RKO (cell line): ENCODE data around the gene SLAMF8.

Source experiments
- DNase-seq: peaks from one replicate; pipeline ENCODE4 v3.0.0-alpha.2; 2016; ENCODE audit warnings: low spot score

The SLAMF8 gene

DNA sequence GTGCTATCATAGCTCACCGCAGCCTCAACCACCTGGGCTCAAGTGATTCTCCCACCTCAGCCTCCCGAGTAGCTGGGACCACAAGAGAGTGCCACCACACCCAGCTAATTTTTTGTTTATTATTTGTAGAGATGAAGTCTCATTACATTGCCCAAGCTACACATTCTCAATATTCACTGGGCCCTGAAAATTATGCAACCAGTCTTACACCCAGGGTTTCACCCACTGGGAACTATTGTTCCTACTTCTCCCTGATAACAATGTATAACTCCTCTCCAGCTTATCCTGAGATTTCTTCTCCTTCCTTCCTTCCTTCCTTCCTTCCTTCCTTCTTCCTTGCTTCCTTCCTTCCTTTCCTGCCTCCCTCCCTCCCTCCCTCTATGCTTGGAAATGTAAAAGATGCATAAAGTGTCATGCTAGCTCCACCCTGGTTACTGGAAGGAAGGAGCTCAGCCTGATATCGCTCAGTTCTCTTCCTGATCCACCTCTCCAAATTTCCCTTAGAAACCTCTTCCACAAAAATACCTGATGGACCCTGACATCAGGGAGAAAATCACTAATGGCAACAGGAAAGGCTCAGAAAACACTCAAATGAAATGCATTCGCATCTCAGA is 47.0 kb downstream of the SLAMF8 start:
- DNase-seq, result no peak

DNA sequence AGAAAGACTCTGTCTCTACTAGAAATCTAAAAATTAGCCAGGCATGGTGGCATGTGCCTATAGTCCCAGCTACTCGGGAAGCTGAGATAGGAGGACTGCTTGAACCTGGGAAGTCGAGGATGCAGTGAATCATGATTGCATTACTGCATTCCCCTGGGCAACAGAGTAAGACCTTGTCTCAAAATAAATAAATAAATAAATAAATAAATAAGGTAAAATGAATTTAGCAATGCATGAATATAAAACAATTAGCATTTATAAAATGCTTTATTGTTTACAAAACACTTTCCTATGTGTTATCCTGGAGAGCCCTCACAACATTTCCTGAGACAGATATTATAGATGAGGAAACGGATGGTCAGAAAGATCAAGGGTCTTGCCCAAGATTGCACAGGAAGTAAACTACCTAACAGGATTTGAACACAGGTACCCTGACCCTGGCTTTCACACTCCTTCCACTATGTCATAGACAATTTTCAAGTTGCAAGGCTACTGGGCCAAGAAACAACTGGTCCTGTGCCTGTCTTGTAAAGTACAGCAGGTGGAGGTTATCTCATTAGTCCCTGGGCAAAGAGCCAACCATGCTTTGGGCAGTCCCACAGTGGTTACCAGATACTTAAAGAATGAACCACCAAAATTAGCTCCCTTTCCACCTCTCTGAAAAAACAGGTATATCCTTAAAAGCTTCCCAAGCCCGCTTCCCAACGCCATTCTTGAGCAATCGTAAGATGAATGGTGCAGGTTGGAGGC is 51.2 kb downstream of the SLAMF8 start:
- no peak for DNase-seq

DNA sequence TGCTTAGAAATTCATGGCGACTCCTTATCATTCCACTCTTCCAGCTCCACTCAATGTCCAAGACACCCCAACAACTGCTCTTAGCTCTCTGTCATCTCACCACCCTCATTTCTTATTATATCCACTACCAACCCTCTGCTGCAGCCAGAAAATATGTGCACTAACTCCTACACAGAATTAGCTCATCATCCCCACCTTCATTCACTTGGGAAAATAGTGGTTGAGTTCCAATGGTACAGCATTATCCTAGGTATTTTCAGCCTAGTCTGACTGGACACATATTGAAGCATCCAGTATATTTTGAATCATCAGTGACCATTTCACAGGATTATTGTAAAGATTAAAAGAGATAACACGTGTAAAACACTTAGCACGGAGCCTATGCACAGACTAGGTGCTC is 52.5 kb downstream of the SLAMF8 start:
- no peak for DNase-seq

DNA sequence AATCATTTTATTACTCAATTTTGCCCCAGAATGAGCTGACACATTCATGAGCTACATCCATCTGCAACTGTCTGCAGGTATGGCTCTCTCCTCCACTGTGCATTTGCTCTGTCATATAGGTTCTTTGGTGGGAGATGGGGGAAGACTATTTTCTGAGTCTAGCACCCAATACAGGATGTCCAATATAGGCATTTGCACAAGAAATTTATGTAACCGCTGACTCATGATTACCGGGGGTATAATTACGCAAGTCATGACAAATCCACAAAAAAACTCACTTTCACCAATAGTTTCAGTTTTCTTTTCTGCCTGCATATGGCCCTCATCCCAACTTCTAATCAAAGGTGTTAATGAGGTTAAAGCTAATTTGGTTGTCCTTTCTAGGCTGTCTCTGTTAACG is 53.3 kb downstream of the SLAMF8 start:
- DNase-seq, result peak; percentile 65

DNA sequence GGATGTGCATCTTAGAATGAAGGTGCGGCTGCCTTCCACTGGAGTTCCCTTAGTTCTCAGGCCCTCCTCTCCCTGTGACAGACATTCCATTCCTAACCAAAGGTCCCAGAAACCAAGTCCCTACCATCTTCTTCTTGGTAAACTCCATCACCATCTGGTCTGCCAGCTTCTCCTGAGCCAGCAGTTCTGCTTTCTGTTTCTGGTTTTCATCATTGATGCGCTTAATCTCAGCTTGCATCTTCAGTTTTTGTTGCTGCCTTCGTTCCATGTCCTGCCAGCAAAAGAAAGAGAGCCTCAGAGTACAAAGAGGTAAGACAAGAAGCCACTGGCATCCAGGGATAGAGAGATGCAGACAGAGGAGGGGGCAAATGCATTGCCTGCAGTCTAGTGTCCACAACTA is 53.8 kb downstream of the SLAMF8 start:
- DNase-seq, result no peak

DNA sequence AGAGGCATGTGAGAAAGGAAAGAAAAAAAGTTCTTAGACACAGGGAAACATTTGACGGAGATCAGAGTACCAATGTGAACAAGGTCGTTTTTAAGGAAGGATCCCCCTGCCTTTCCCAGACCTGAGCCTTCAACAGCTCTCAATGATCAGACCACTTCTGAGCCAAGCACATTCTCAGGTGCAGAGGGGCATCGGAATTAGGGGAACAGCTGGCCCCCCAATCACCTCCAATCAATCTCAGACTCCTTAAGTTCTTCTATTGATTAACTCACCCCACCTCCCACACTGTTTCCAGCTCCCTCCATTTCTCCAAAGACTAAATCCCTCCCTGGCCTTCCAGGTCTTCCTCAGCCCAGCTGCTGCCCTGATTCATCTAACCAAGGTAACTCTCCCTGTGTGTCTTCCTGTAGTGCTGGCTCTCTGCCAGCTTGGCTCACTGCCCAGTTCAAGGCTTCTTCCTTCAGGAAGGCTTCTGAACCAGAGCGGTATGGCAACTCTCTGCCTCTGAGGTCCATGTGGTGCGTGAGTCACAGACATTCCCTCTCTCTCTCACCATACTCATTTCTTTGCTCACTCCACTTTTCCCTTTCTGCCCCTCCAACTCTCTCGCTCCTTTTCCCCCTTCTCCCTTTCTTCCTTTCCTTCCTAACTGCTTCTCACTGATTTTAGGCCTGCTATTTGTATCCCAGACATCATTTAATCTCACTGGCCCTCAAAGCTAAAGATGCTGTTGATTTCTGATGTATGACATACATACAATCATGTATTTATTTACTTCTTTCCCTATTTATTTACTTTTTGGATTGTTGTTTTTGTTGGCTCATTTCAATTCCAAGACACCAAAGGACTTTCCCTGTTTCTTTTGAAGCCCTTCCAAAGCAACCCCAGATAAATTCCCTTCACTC is 55.2 kb downstream of the SLAMF8 start:
- peak; percentile 62 for DNase-seq

DNA sequence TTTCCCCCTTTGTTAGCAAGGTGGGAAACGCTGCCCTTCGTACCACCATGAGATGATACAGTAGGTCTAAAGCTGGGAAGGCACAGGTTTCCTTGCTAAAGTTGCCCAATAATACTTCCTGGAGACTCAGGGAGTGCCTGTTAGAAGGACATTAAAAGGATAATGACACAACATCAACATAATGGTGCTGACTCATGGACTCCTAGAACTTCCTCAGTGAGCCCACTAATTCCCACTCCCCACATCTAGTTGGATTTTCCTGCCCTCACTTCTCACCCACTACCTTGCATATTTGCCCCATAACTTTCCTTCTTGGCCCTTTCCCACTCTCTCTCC is 55.8 kb downstream of the SLAMF8 start:
- peak; percentile 20 for DNase-seq

DNA sequence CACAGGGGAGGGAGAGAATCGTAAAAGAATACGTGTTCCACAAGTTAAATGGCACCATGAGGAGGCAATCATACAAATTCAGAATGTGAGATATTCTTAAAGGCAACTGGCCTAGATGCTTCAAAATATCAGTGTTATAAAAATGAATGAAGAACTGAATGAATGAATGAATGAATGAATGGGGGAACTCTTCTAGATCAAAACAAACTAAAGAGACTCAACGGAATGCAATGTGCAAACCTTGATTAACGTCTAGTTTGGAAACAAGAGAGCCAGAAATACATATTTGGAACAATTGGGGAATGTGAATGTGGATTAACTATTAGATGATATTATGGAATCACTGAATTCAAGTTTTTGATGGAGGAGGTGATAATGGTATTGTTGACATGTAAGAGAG is 56.5 kb downstream of the SLAMF8 start:
- DNase-seq, result no peak

DNA sequence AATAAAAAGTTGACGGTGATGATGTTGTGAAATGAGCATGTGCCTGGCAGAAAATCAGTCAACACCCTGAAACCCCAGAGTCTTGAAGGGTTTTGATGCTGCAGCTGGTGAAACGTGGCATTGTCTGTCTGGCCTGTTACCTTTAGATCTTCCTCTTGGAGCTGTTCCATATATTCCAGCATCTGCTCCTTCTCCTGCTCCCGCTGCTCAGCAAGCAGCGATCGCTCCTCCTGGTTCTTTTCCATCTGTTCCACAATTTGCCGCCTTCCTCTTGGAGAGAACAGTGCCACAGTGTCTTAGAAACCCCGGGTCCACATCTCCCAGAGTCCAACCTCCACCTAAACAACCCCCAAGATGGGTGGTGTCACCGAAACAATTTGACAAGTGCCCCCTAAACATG is 57.6 kb downstream of the SLAMF8 start:
- DNase-seq, result no peak
